Measurements from ENCODE around the gene GNG14.
"Not testable (repeated sequence)": the region's sequence is repeated elsewhere in the genome, so short reads cannot be mapped to it uniquely, and the experiment has no call there.

GNG14 gene

GRCh38 chr19:12668346-12668745, 19.5 kb upstream of the GNG14 start:
- no peak for DNase-seq

GRCh38 chr19:12668932-12669269, 18.9 kb upstream of the GNG14 start:
- DNase-seq: peak; percentile 79

GRCh38 chr19:12669270-12670158, 18.3 kb upstream of the GNG14 start:
- DNase-seq: peak; percentile 85

- DNase-seq: no peak
These were observed 17.5 kb upstream of the GNG14 start for GRCh38 chr19:12670159-12670928.

- no peak for DNase-seq
These were observed 15.1 kb upstream of the GNG14 start for GRCh38 chr19:12672744-12673143.

- no peak for DNase-seq
These were observed 12.4 kb upstream of the GNG14 start for GRCh38 chr19:12675399-12675798.

- no peak for DNase-seq
These were observed 11.9 kb upstream of the GNG14 start for GRCh38 chr19:12675940-12676339.

GRCh38 chr19:12676384-12676792, 11.4 kb upstream of the GNG14 start:
- peak; percentile 98 for DNase-seq

- no peak for DNase-seq
These were observed 10.9 kb upstream of the GNG14 start for GRCh38 chr19:12676928-12677327.

- DNase-seq: not testable (repeated sequence)
These were observed 9.8 kb upstream of the GNG14 start for GRCh38 chr19:12678039-12678438.

- no peak for DNase-seq
These were observed 7.8 kb upstream of the GNG14 start for GRCh38 chr19:12680034-12680433.

- peak; percentile 92 for DNase-seq
These were observed 6.5 kb upstream of the GNG14 start, which contains the start of gene DHPS for GRCh38 chr19:12681074-12681987. Gene DHPS, minus strand, starts transcription at chr19:12681880. Its CDS starts 114 bp downstream, at chr19:12681766.

- DNase-seq: no peak
These were observed 2.0 kb upstream of the GNG14 start for GRCh38 chr19:12685831-12686230.

GRCh38 chr19:12689012-12689411, 1.2 kb downstream of the GNG14 start:
- DNase-seq: no peak

GRCh38 chr19:12689581-12690216, 1.9 kb downstream of the GNG14 start:
- DNase-seq: no peak

- DNase-seq: no peak
These were observed 5.2 kb downstream of the GNG14 start for GRCh38 chr19:12692960-12693359.

- no peak for DNase-seq
These were observed 6.8 kb downstream of the GNG14 start for GRCh38 chr19:12694641-12695040.

- no peak for DNase-seq
These were observed 7.3 kb downstream of the GNG14 start for GRCh38 chr19:12695096-12695495.

GRCh38 chr19:12695514-12695913, 7.7 kb downstream of the GNG14 start:
- DNase-seq: no peak

GRCh38 chr19:12695997-12696365, 8.2 kb downstream of the GNG14 start:
- DNase-seq: no peak

GRCh38 chr19:12696366-12697335, 8.9 kb downstream of the GNG14 start, which contains the start of gene FBXW9:
Gene FBXW9, minus strand, starts transcription at chr19:12696631. Its CDS starts 50 bp downstream, at chr19:12696581.
- DNase-seq: peak; percentile 100
